ENCODE results near the gene KY. TPM values are rescaled to one million over a fixed set of nuclear protein-coding genes. Genes with fewer than 3 reads are reported as not detected.

The KY gene
- total RNA-seq, 1 donor from 2014 or later = not detected

DNA sequence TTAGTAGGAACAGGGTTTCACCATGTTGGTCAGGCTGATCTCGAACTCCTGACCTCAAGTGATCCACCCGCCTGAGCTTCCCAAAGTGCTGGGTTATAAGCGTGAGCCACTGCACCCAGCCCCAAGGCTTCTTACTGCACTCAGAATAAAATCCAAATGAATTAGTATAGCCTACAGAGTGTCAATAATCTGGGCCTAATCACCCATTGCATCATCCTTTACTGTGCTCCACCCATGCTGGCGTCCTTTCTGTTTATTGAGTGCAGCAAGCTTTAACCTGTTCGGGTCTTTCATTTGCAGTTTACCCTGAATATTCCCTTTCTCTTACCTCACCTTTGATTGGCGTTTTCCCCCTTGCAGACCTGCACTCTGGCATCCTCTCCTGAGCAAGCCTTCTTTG lies 87.2 kb downstream of the KY start:
- TF ChIP-seq, protein P1, sequence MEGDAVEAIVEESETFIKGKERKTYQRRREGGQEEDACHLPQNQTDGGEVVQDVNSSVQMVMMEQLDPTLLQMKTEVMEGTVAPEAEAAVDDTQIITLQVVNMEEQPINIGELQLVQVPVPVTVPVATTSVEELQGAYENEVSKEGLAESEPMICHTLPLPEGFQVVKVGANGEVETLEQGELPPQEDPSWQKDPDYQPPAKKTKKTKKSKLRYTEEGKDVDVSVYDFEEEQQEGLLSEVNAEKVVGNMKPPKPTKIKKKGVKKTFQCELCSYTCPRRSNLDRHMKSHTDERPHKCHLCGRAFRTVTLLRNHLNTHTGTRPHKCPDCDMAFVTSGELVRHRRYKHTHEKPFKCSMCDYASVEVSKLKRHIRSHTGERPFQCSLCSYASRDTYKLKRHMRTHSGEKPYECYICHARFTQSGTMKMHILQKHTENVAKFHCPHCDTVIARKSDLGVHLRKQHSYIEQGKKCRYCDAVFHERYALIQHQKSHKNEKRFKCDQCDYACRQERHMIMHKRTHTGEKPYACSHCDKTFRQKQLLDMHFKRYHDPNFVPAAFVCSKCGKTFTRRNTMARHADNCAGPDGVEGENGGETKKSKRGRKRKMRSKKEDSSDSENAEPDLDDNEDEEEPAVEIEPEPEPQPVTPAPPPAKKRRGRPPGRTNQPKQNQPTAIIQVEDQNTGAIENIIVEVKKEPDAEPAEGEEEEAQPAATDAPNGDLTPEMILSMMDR (IDR thresholded peaks at IDR 0.05; ENCODE audit: unreplicated experiment) = no peak
- Mint-ChIP-seq H3K9me3 (peaks cover 7% of the 10 kb centered on the region), H3K36me3 (peaks cover 29% of the 10 kb centered on the region), H3K27me3 (ENCODE audit: low read depth) (no peaks in the 10 kb centered on the region), H3K27ac (no peak overlapping the region), H3K4me1 (no peaks in the 10 kb centered on the region), H3K4me3 (no peak overlapping the region)
- no peak for DNase-seq (ENCODE audit: low spot score in 2 of 2, unreplicated experiment in 2 of 2)

DNA sequence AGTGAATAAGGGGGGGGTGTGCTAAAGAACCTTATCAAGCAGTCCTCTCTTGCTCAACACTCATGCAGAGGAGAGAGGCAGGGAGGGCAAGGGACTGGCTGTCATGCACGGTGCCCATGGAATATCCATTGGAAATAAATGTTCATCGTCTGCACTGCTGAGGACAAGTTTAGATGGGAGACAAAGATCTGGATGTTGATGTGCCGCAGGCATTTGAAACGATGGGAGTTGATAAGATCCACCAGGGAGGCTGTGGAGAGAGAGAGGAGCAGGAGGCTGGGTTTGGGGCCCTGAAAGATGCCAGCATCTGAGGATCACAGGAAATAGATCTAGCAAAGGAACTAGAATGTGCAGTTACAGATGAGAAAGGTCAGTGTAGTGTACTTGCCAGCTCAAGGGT lies 88.8 kb downstream of the KY start:
- Mint-ChIP-seq H3K4me3 (no peak overlapping the region), H3K27ac (no peak overlapping the region), H3K36me3 (peaks cover 27% of the 10 kb centered on the region), H3K9me3 (no peaks in the 10 kb centered on the region), H3K4me1 (no peaks in the 10 kb centered on the region), H3K27me3 (ENCODE audit: low read depth) (no peaks in the 10 kb centered on the region)
- TF ChIP-seq, protein P1 (IDR thresholded peaks at IDR 0.05; ENCODE audit: unreplicated experiment) = no peak
- DNase-seq (ENCODE audit: low spot score in 2 of 2, unreplicated experiment in 2 of 2) = no peak

DNA sequence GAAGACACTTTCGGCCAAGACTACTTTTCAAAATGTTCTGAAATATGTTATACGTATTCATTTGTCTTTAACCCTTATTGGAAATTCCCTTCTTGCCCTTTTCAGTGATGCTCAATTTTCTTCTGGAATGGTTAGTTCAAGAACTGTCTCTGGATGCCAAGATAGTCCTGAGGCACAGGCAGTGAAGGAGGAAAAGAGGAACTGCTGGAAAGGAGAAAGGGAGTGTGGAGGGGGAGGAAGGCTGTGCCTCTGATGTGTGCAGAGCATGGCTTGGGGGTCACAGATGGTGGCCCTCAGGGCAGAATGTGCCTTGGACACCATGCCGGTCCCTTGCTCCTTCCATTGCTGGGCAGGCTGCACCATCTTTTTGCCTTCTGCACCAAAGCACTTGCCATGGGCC lies 91.2 kb downstream of the KY start:
- H3K36me3 Mint-ChIP-seq = peaks cover 29% of the 10 kb centered on the region
- no peaks in the 10 kb centered on the region for H3K9me3 Mint-ChIP-seq
- no peaks in the 10 kb centered on the region for H3K27me3 Mint-ChIP-seq (ENCODE audit: low read depth)
- TF ChIP-seq, protein P1 (IDR thresholded peaks at IDR 0.05; ENCODE audit: unreplicated experiment) = no peak
- no peak overlapping the region for H3K27ac Mint-ChIP-seq
- DNase-seq (ENCODE audit: low spot score in 2 of 2, unreplicated experiment in 2 of 2) = no peak
- H3K4me3 Mint-ChIP-seq = no peak overlapping the region
- H3K4me1 Mint-ChIP-seq = no peaks in the 10 kb centered on the region

Other genes with a start within 250 kb of the KY start
- 63.0 to 64.7 TPM (median 63.1 TPM) in 3 replicates for gene ANAPC13, start 165.0 kb downstream of the KY start, total RNA-seq
- gene CEP63, start 165.0 kb downstream of the KY start, total RNA-seq = 20.8 to 23.5 TPM (median 22.5 TPM) in 3 replicates
- 1.2 to 1.7 TPM (median 1.3 TPM) in 3 replicates for gene EPHB1, start 144.2 kb upstream of the KY start, total RNA-seq

Measured in mesothelial cell of epicardium (in vitro differentiated cells).